ENCODE results near the gene ALK.

DNA sequence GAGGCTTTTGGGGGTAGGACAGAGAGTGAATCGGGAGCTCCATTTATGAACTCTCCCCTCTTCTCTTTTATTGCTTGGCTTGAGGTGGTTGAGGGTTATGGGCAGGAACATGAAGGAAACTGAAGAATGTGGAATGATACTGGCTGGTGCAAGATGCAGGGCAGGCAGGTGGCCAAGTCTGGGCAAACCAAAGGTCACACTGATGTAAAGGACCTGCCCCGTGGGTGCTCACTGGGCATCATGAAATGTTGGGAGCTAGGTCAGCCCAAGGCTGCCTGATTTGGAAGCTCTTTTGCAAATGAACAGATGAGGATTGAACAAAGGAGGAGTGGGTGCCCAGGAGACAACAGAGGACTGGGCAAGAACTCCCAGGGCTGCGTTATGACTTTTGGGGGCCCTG is 477.2 kb downstream of the ALK start:
- TF ChIP-seq, protein P1, sequence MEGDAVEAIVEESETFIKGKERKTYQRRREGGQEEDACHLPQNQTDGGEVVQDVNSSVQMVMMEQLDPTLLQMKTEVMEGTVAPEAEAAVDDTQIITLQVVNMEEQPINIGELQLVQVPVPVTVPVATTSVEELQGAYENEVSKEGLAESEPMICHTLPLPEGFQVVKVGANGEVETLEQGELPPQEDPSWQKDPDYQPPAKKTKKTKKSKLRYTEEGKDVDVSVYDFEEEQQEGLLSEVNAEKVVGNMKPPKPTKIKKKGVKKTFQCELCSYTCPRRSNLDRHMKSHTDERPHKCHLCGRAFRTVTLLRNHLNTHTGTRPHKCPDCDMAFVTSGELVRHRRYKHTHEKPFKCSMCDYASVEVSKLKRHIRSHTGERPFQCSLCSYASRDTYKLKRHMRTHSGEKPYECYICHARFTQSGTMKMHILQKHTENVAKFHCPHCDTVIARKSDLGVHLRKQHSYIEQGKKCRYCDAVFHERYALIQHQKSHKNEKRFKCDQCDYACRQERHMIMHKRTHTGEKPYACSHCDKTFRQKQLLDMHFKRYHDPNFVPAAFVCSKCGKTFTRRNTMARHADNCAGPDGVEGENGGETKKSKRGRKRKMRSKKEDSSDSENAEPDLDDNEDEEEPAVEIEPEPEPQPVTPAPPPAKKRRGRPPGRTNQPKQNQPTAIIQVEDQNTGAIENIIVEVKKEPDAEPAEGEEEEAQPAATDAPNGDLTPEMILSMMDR (IDR thresholded peaks at IDR 0.05) = no peak
- TF ChIP-seq POLR2A (IDR thresholded peaks at IDR 0.05) = no peak
